ENCODE measurements around the gene SRF. TPM values are rescaled to one million over a fixed set of nuclear protein-coding genes. Genes with fewer than 3 reads are reported as not detected.

Gene SRF
- total RNA-seq, 4 donors from 2014 or later: 26.7 to 32.6 (median 29.6) TPM

GRCh38 chr6:43207286-43207685 is 36.2 kb downstream of the SRF start:
- intact Hi-C loops (cut with DNase I; ENCODE audit: low total_unique reads) (no loop called here), in situ Hi-C loops (cut with MboI; ENCODE audit: low pct_ligation_motif_present in 1 of 4, low pct_unique_long_range_greater_than_20kb in 1 of 4, low sequenced_read_pairs in 3 of 4) (no loop called here)
- DNase-seq: no peak
- WGBS, 2 donors (ENCODE audit: low coverage in 1 of 2): 92 to 94% methylated on average over 2 of the region's 2 CpGs
- TF ChIP-seq POLR2A (IDR thresholded peaks at IDR 0.05) (no peak), POLR2AphosphoS5 (IDR thresholded peaks at IDR 0.05) (no peak), CTCF (IDR thresholded peaks at IDR 0.05) (no peak)
- H3K27ac ChIP-seq: no peak overlapping the region
- H3K36me3 ChIP-seq: no peaks in the 10 kb centered on the region
- H3K9me3 ChIP-seq: no peaks in the 10 kb centered on the region
- H3K4me3 ChIP-seq: no peak overlapping the region
- peaks cover 0 to 3% (median 1%) of the 10 kb centered on the region in 4 donors for H3K4me1 ChIP-seq
- H3K27me3 ChIP-seq: no peaks in the 10 kb centered on the region

- TF ChIP-seq CTCF (IDR thresholded peaks at IDR 0.05) (peak in 1 of 5 experiments; percentile 15), EP300 (IDR thresholded peaks at IDR 0.05; ENCODE audit: low read depth) (no peak), POLR2A (IDR thresholded peaks at IDR 0.05) (no peak), POLR2AphosphoS5 (IDR thresholded peaks at IDR 0.05) (no peak)
- in situ Hi-C loops (cut with MboI; ENCODE audit: low pct_ligation_motif_present in 1 of 4, low pct_unique_long_range_greater_than_20kb in 1 of 4, low sequenced_read_pairs in 3 of 4): no loop called here
- intact Hi-C loops (cut with DNase I; ENCODE audit: low total_unique reads): no loop called here
- H3K27ac ChIP-seq: no peak overlapping the region
- 33 to 48% methylated on average over 1 of the region's 1 CpG for WGBS, 2 donors (ENCODE audit: low coverage in 1 of 2)
- peaks cover 0 to 5% (median 0%) of the 10 kb centered on the region in 4 donors for H3K36me3 ChIP-seq
- DNase-seq: no peak
- no peaks in the 10 kb centered on the region for H3K9me3 ChIP-seq
- H3K27me3 ChIP-seq: no peaks in the 10 kb centered on the region
- peaks cover 0 to 3% (median 1%) of the 10 kb centered on the region in 4 donors for H3K4me1 ChIP-seq
- no peak overlapping the region for H3K4me3 ChIP-seq
These were observed 40.9 kb downstream of the SRF start for GRCh38 chr6:43211955-43212354.

- Histone ChIP-seq H3K4me3 (no peak overlapping the region), H3K27ac (no peak overlapping the region), H3K27me3 (no peaks in the 10 kb centered on the region), H3K4me1 (peaks cover 0 to 3% (median 1%) of the 10 kb centered on the region in 4 donors), H3K36me3 (peaks cover 0 to 8% (median 0%) of the 10 kb centered on the region in 4 donors), H3K9me3 (no peaks in the 10 kb centered on the region)
- intact Hi-C loops (cut with DNase I; ENCODE audit: low total_unique reads) (no loop called here), in situ Hi-C loops (cut with MboI; ENCODE audit: low pct_ligation_motif_present in 1 of 4, low pct_unique_long_range_greater_than_20kb in 1 of 4, low sequenced_read_pairs in 3 of 4) (no loop called here)
- no peak for DNase-seq
- no peak for TF ChIP-seq CTCF (IDR thresholded peaks at IDR 0.05)
- TF ChIP-seq POLR2A (IDR thresholded peaks at IDR 0.05): no peak
- TF ChIP-seq POLR2AphosphoS5 (IDR thresholded peaks at IDR 0.05): no peak
- no peak for TF ChIP-seq EP300 (IDR thresholded peaks at IDR 0.05; ENCODE audit: low read depth)
- 88% methylated on average over 11 of the region's 11 CpGs; no CpG with 5 or more reads in 1 of the 2 donors for WGBS, 2 donors (ENCODE audit: low coverage in 1 of 2)
These were observed 42.4 kb downstream of the SRF start for GRCh38 chr6:43213431-43213830.

- TF ChIP-seq POLR2AphosphoS5 (IDR thresholded peaks at IDR 0.05) (no peak), POLR2A (IDR thresholded peaks at IDR 0.05) (no peak), EP300 (IDR thresholded peaks at IDR 0.05; ENCODE audit: low read depth) (no peak), CTCF (IDR thresholded peaks at IDR 0.05) (no peak)
- DNase-seq: no peak
These were observed 44.0 kb downstream of the SRF start for GRCh38 chr6:43215066-43215465.

More at GRCh38 chr6:43215066-43215465, 44.0 kb downstream of the SRF start:
- Histone ChIP-seq H3K36me3 (peaks cover 0 to 8% (median 0%) of the 10 kb centered on the region in 4 donors), H3K4me1 (peaks cover 0 to 3% (median 1%) of the 10 kb centered on the region in 4 donors), H3K27me3 (no peaks in the 10 kb centered on the region), H3K9me3 (no peaks in the 10 kb centered on the region), H3K27ac (no peak overlapping the region), H3K4me3 (no peak overlapping the region)
- intact Hi-C loops (cut with DNase I; ENCODE audit: low total_unique reads) (no loop called here), in situ Hi-C loops (cut with MboI; ENCODE audit: low pct_ligation_motif_present in 1 of 4, low pct_unique_long_range_greater_than_20kb in 1 of 4, low sequenced_read_pairs in 3 of 4) (no loop called here)
- WGBS, 2 donors (ENCODE audit: low coverage in 1 of 2): 94 to 100% methylated on average over 1 to 7 of the region's 8 CpGs
